K562 (cell line): Measurements from ENCODE around the gene GLIS1. TPM values are rescaled to one million over a fixed set of nuclear protein-coding genes. Genes with fewer than 3 reads are reported as not detected.

Experiments
- ATAC-seq: fragments of 200-7000 bp; cut with Tn5 transposase; 3 replicates; pipeline ENCODE4 v1.9.1; 2020; ENCODE audit warnings: moderate library complexity
- BruUV-seq: library from RNA; stranded (reverse); fragments of 400-500 nt; replicated peaks from 2 replicates; lab custom pipeline; 2021; lab: Mats Ljungman, UMichigan
- CTCF ChIA-PET: fragments of 300-600 bp; formaldehyde crosslinking; extraction: SDS; loops from one replicate; lab custom pipeline; 2021; ENCODE audit warnings: low intra/inter-chr PET ratio; lab: Yijun Ruan, JAX
- POLR2A ChIA-PET: fragments of 300-600, 350-650 bp; sonication (Branson Sonifier 250); formaldehyde crosslinking; extraction: SDS; loops from one replicate; lab custom pipeline; 2021; ENCODE audit warnings: antibody characterized with exemption, inconsistent platforms; lab: Yijun Ruan, JAX
- DNase-seq, 4 experiments: peaks; one replicate each; pipeline versions ENCODE4 v3.0.0 to v3.0.0-alpha.2; 2011 to 2018; ENCODE audit warnings: low spot score in 3 of 4, mixed read lengths in 3 of 4; ENCODE audit errors: extremely low read depth in 1 of 4
- FAIRE-seq: peaks from 2 replicates; lab custom pipeline; 2011; peaks lifted over from hg19 to GRCh38; lab: Jason Lieb, UNC
- H2AFZ ChIP-seq: 2 replicates; pipeline ENCODE4 v1.6.0; 2011; ENCODE audit warnings: low read depth, low read length, control low read depth, inconsistent platforms
- H3K27ac ChIP-seq: fragments of 200-600 bp; 3 replicates; pipeline ENCODE4 v1.8.0; 2011; ENCODE audit warnings: low read depth, mild to moderate bottlenecking, control low read depth, inconsistent platforms, low read length, moderate library complexity, mixed read lengths; ENCODE audit errors: extremely low read depth
- H3K27me3 ChIP-seq, 2 experiments: fragments of 300-600 bp in 1 of 2; 2 replicates in 1 of 2; 3 replicates in 1 of 2; pipeline versions ENCODE4 v1.6.0 to v1.8.0; 2011; ENCODE audit warnings: inconsistent platforms in 2 of 2, low read length in 2 of 2, mild to moderate bottlenecking in 1 of 2, mixed read lengths in 1 of 2, moderate library complexity in 1 of 2; ENCODE audit not compliant: control insufficient read depth in 2 of 2, insufficient read depth in 2 of 2
- H3K36me3 ChIP-seq: fragments of 300-600 bp; 3 replicates; pipeline ENCODE4 v1.8.0; 2011; ENCODE audit warnings: mild to moderate bottlenecking, low read length, inconsistent platforms; ENCODE audit not compliant: control insufficient read depth, insufficient read depth
- H3K4me1 ChIP-seq, 2 experiments: fragments of 200-600 bp in 1 of 2; replicated peaks in 1 of 2; 2 replicates in 1 of 2; 3 replicates in 1 of 2; pipeline versions ENCODE4 v1.5.1 to v1.8.0; 2011; ENCODE audit warnings: inconsistent platforms in 2 of 2, low read length in 2 of 2, mild to moderate bottlenecking in 1 of 2, mixed read lengths in 1 of 2, moderate library complexity in 1 of 2; ENCODE audit not compliant: control insufficient read depth in 2 of 2, insufficient read depth in 2 of 2
- H3K4me2 ChIP-seq: 2 replicates; pipeline ENCODE4 v1.6.1; 2011; ENCODE audit warnings: low read length, control low read depth, inconsistent platforms, mixed read lengths; ENCODE audit not compliant: insufficient read depth
- H3K4me3 ChIP-seq: fragments of 200-600 bp; sonication (generic), shearing (Covaris generic); 2 replicates; pipeline ENCODE4 v1.5.1; 2016; ENCODE audit warnings: control low read depth, inconsistent platforms
- H3K79me2 ChIP-seq: fragments of 200-600 bp; 3 replicates; pipeline ENCODE4 v1.8.0; 2011; ENCODE audit warnings: low read length, inconsistent platforms; ENCODE audit not compliant: control insufficient read depth, insufficient read depth
- H3K9ac ChIP-seq, 2 experiments: 2 replicates each; pipeline versions ENCODE4 v1.6.0 to v1.6.1; 2011; ENCODE audit warnings: low read depth in 2 of 2, low read length in 2 of 2, control low read depth in 1 of 2, inconsistent platforms in 1 of 2, mild to moderate bottlenecking in 1 of 2, mixed read lengths in 1 of 2; ENCODE audit not compliant: insufficient read depth in 1 of 2
- H3K9me1 ChIP-seq: one replicate; pipeline ENCODE4 v1.6.0; 2011; ENCODE audit warnings: inconsistent platforms, mild to moderate bottlenecking, low read length, moderate library complexity; ENCODE audit not compliant: control insufficient read depth, insufficient read depth
- H3K9me3 ChIP-seq: replicated peaks from 2 replicates; pipeline ENCODE4 v1.5.1; 2011; ENCODE audit warnings: low read depth, low read length, inconsistent platforms; ENCODE audit not compliant: control insufficient read depth, insufficient read depth
- H4K20me1 ChIP-seq: replicated peaks from 2 replicates; pipeline ENCODE4 v1.6.1; 2011; ENCODE audit warnings: low read length, inconsistent platforms, mixed read lengths; ENCODE audit not compliant: control insufficient read depth, insufficient read depth
- EP400 ChIP-seq: fragments of 450-650 bp; IDR thresholded peaks from 2 replicates; pipeline ENCODE4 v1.6.1; 2017; ENCODE audit warnings: antibody characterized with exemption, mild to moderate bottlenecking, moderate library complexity
- TCF7L2 ChIP-seq: fragments of 150-350 bp; IDR thresholded peaks from 2 replicates; pipeline ENCODE4 v1.6.1; 2016; ENCODE audit warnings: low read depth, mild to moderate bottlenecking, low read length, moderate library complexity
- WGBS: fragments of 100-300 bp; shearing (Covaris generic); methylation state at CpG from one replicate; pipeline ENCODE4 v1.1.6; 2016; ENCODE audit warnings: low coverage, mixed read lengths; ENCODE audit not compliant: insufficient coverage; ENCODE audit errors: missing lambda C conversion rate; 5-methylcytosine and 5-hydroxymethylcytosine counted together
- in situ Hi-C: fragments of 300-500 bp; cut with MboI; formaldehyde crosslinking; loops from 4 replicates; pipeline ENCODE4 v1.15.0; 2018; ENCODE audit warnings: inconsistent platforms, mixed read lengths
- intact Hi-C: fragments of 100-400 bp; cut with micrococcal nuclease; formaldehyde crosslinking; loops from 2 replicates; pipeline ENCODE4 v1.14.2; 2022
- polyA plus RNA-seq, 8 experiments: library from polyadenylated mRNA; depleted of rRNA in 4 of 8; stranded (reverse) in 5 of 8; unstranded in 3 of 8; fragments of >200 nt; fragmentation: Nextera tagmentation in 2 of 8; fragmentation: Illumina TruSeq in 1 of 8; extraction: Ambion mirVana in 2 of 8; extraction: Trizol in 1 of 8; gene quantifications; 2 replicates each; pipeline versions ENCODE4 v1.2.1 to v1.2.3, GENCODE V29; 2011 to 2014; ENCODE audit warnings: inconsistent platforms in 1 of 8, missing spikeins in 1 of 8
- total RNA-seq, 7 experiments: library from RNA; depleted of rRNA in 6 of 7; stranded (reverse); fragments of >200 nt in 6 of 7; fragmentation: Illumina TruSeq in 2 of 7; extraction: Trizol in 2 of 7; gene quantifications; 2 replicates each; pipeline versions ENCODE4 v1.2.1 to v1.2.3, GENCODE V29; 2011 to 2021; ENCODE audit warnings: low replicate concordance in 1 of 7
- TF ChIP-seq, protein P1 (sequence below), 2 experiments: fragments of 450-650 bp in 1 of 2; sonication (generic) in 1 of 2; formaldehyde crosslinking in 1 of 2; IDR thresholded peaks; 2 replicates each; pipeline versions ENCODE4 v1.7.1 to v1.9.0; 2016 to 2022; ENCODE audit warnings: inconsistent platforms in 1 of 2, mild to moderate bottlenecking in 1 of 2, missing genetic modification reagents in 1 of 2

The GLIS1 gene
- total and polyA plus RNA-seq, 9 of the 15 experiments (the other 6 are each of a cell fraction or from before 2014, with no cell fraction given): not detected

DNA sequence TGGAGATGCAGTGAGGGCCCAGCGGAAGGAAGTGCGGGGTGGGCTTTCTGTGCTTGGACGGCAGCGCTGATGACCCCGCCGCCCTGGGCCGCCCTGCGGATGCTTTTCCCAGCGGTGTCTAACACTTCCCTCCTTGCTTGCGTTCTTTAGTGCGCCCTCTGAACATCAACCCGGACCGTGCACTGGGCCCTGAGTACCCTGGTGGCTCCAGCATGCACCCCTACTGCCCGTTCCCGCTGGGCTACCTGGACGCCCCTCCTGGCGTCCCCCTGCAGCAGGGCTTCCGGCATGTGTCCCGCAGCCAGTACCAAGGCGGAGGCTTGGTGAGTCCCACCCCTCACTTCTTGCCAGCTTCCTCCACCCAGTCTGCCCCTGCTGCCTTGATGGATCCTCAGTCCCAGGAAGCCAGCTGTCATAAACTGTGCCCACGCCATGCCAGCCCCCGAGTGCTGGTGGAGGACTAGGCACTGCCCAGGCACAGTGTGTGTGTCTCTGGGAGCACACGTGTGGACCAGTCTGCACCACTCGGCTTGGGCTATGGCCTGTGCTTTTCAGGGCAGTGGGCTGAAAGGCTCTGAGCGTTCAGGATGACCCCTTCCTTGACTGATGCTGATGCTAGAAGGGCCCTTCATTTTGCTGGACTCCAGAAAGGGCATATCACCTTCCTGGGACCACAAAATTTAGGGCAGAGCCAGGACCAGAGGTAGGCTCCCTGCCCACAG, 277.5 kb downstream of the GLIS1 start:
- no peak for ATAC-seq
- 31% methylated on average over 25 of the region's 25 CpGs for WGBS
- H3K27ac ChIP-seq: no peak overlapping the region
- H3K9me3 ChIP-seq: 0 out of 2 replicates have a peak, but pooled peaks cover 2% of the 10 kb centered on the region
- no peaks in the 10 kb centered on the region for H3K36me3 ChIP-seq
- no peak overlapping the region for H3K9ac ChIP-seq
- in situ Hi-C loops (no loop called here), intact Hi-C loops (no loop called here)
- no peak overlapping the region for H3K4me2 ChIP-seq
- H3K4me1 ChIP-seq: peaks cover 0 to 20% of the 10 kb centered on the region in 2 experiments; a peak in 3 of 5 replicates
- CTCF ChIA-PET: no interaction called here
- no peak overlapping the region for H2AFZ ChIP-seq
- no peaks in the 10 kb centered on the region for H4K20me1 ChIP-seq
- TF ChIP-seq, protein P1, sequence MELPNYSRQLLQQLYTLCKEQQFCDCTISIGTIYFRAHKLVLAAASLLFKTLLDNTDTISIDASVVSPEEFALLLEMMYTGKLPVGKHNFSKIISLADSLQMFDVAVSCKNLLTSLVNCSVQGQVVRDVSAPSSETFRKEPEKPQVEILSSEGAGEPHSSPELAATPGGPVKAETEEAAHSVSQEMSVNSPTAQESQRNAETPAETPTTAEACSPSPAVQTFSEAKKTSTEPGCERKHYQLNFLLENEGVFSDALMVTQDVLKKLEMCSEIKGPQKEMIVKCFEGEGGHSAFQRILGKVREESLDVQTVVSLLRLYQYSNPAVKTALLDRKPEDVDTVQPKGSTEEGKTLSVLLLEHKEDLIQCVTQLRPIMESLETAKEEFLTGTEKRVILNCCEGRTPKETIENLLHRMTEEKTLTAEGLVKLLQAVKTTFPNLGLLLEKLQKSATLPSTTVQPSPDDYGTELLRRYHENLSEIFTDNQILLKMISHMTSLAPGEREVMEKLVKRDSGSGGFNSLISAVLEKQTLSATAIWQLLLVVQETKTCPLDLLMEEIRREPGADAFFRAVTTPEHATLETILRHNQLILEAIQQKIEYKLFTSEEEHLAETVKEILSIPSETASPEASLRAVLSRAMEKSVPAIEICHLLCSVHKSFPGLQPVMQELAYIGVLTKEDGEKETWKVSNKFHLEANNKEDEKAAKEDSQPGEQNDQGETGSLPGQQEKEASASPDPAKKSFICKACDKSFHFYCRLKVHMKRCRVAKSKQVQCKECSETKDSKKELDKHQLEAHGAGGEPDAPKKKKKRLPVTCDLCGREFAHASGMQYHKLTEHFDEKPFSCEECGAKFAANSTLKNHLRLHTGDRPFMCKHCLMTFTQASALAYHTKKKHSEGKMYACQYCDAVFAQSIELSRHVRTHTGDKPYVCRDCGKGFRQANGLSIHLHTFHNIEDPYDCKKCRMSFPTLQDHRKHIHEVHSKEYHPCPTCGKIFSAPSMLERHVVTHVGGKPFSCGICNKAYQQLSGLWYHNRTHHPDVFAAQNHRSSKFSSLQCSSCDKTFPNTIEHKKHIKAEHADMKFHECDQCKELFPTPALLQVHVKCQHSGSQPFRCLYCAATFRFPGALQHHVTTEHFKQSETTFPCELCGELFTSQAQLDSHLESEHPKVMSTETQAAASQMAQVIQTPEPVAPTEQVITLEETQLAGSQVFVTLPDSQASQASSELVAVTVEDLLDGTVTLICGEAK (IDR thresholded peaks at IDR 0.05): no peak
- TF ChIP-seq, protein P1 (CRISPR knock-in tag; IDR thresholded peaks at IDR 0.05): no peak
- TF ChIP-seq EP400 (no peak), TCF7L2 (no peak)
- FAIRE-seq: no peak
- H3K9me1 ChIP-seq: no peaks in the 10 kb centered on the region
- no TSS peak for BruUV-seq
- POLR2A ChIA-PET: interaction anchor here (0.6 kb wide), 1 partner anchor 183 kb away, joined by 3 read pairs; no protein-coding TSS in a partner anchor
- no peak for DNase-seq
- peaks cover 16 to 61% of the 10 kb centered on the region in 2 experiments; a peak in 4 of 5 replicates for H3K27me3 ChIP-seq
- no peaks in the 10 kb centered on the region for H3K79me2 ChIP-seq
- no peak overlapping the region for H3K4me3 ChIP-seq
